ENCODE results near the gene HP.

Gene HP

DNA sequence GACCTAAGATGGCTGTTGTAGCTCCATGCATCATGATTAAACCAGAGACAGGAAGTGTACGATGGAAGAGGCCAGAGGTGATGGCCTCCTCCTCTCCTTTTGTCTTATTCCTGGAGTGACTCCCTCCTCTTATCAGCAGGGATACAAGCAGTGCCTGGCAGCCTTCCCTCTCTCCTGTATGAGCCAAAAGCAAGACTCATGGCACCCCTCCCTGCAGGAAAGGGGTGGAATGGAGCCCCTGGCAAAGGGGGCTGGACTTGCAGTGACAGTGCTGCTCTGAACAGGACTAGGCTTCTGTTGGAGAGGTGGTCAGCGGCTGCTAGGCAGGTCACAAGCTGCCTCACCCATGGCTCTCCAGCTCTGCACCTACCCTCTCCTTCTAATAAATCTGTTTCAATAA is 30.7 kb downstream of the HP start:
- no peak for DNase-seq (ENCODE audit: low spot score)

DNA sequence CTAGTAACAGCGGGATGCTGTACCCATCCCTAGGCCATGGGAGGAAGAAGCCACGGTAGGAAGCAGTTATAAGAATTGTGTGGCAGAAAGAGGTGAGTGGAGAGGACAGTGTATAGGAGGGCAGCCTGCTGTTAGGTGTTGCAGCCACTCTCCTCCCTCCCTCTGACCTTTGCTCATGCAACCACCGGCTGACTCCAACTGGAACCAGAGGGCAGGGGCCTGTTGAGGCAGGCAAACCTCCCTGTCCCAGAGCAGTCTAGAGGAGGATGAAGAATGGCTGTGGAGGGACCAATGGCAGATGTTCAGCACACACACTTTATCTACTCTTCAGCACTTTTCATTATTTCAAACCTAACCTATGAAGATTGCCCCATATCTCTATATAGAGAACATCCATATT is 36.9 kb downstream of the HP start:
- DNase-seq (ENCODE audit: low spot score), result no peak

DNA sequence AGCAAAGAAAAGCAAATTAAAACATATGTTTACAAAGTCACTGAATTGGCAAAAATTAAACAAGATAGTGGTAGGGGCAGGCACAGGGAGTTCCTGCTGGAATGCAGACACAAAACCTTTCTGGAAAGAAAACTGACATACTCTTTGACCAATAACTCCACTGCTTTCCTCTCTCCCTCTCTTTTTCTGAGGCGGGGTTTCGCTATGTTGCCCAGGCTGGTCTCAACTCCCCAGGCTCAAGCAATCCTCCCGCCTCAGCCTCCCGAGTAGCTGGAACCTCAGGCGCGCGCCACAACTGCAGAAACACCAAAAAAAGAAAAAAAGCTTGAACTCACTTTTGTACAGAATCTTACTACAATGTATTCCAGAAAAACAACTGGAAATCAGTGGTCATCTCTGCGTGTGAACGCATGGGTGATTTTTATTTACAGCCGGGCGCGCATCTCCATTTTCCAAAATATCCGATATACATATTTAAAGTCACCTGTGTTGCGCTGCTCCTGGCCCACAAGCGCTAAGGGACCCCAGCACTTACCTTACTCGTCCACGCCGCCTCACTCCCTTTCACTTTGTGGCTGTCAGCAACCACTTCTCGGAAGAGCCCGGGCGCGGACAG is 38.6 kb downstream of the HP start:
- DNase-seq (ENCODE audit: low spot score), result no peak

DNA sequence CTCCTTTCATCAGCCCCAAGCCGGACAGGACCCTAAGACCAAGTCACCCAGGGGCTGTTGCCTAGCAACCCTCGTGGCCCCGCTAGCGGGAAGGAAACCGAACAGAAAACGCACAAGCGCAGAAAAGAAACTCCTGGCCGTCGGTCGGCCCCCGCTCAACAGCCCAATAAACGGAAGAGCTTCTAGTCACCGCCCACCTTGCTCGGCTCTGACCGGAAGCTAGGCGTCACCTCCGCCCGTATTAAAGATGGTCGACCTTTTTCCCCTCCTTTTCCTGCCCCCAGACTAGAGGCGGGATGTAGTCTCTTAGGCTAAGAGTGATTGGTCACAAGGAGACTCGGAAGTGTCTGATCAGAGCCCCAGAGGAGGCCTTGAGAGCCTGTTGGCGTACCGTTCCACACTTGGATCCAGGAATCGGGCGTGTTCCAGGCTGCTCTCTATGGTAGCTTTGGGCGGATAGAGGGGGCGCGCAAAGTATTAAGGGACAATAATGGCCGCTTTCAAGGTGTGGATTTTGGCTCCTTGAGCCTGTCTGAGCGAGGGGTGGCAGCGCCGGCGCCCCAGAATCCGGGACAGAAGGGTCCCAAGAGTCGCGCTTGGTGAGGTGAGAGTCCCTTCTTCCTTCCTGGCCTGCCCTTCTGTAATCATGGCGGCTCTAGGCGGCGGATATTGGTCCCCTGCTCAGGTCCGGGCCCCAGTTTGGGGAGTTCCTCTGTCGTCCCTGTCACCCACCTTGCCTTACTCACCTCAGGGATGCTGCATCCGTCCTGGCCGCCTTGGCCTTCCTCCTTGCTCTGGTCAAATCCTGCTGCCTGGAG is 39.4 kb downstream of the HP start, which contains the start of the genes DHX38 and TXNL4B:
TSS of gene DHX38 (plus strand) at position 400 of the 818 bp plus-strand sequence. CDS start 2,311 bp downstream, outside the sequence.
TSS of gene TXNL4B (minus strand) at position 173 of the 818 bp plus-strand sequence. CDS start 2,871 bp downstream, outside the sequence.
- DNase-seq (ENCODE audit: low spot score), result peak; percentile 97

DNA sequence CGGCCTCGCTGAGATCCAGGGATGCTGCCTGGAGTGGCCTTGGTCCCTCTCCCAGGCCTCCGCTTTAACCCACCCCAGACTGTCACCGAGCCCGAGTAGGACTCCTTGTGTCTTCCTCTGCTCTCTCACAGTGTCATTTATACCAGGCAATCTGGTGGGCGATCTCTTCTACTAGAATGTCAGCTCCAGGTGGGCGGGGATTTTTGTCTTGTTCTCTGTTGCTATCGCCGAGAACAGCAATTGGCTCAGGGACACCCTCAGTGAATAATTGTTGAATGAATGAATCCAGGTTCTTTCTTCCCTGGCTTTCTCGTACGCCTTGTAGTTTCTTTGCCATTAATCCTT is 39.9 kb downstream of the HP start:
- DNase-seq (ENCODE audit: low spot score), result no peak

DNA sequence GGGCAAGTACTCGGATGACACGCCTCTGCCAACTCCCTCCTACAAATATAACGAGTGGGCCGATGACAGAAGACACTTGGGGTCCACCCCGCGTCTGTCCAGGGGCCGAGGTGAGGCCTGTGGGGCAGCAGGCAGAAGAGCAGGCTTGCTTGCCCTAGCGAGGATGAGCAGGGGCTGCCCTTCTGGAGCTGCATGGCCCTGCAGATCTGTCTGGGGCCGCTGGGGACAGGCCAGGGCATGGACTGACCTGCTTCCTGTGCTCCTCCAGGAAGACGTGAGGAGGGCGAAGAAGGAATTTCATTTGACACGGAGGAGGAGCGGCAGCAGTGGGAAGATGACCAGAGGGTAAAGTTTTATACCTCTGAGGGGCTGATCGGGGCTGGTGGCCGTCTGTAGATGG is 44.6 kb downstream of the HP start:
- no peak for DNase-seq (ENCODE audit: low spot score)

DNA sequence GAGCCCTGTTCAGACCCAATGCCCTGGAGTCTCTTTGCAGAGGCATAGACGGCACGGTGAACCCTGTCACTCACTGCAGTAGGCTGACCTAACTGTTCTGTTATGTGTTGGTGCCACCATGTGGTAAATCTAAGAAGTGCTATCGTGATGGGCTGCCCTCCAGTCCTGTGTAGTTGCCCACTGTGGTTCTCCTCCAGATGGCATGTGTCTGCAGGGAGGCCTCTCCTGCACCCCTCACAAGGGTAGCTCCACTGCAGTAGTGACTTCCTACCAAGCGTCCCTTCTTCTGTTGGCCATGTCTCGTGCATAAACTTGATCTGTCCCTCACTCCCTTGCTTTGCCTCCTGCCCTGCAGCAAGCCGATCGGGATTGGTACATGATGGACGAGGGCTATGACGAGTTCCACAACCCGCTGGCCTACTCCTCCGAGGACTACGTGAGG is 45.1 kb downstream of the HP start:
- peak; percentile 35 for DNase-seq (ENCODE audit: low spot score)

DNA sequence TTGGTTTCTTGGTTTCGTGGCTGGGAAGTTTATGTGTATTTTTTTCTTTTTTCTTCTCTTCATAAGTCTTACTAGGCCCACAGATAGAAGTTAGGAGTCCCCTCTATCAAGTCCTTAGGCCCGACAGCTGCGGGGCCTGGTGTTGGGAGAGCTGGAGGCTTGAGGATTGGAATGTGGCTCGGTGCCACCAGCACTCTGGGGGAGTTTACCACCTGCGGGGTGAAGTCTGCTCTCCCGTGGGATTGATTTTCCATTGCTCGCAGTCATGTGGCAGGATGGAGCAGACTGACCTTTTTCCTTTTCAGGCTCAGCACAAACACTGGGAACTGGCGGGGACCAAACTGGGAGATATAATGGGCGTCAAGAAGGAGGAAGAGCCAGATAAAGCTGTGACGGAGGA is 46.9 kb downstream of the HP start:
- DNase-seq (ENCODE audit: low spot score), result no peak

DNA sequence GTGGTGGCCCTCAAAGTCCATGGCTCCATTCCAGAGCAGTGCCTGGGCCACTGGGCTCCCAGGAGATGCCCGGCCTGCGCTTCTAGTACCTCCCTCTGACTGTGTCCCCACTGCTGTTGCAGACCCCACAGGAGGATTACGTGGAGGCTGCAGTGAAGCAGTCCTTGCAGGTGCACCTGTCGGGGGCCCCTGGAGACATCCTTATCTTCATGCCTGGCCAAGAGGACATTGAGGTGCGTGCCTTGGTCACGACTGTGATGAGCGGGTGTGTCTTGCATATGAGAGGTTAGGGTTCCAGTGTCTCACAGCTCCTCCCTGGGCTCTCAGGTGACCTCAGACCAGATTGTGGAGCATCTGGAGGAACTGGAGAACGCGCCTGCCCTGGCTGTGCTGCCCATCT is 50.6 kb downstream of the HP start:
- DNase-seq (ENCODE audit: low spot score), result no peak

DNA sequence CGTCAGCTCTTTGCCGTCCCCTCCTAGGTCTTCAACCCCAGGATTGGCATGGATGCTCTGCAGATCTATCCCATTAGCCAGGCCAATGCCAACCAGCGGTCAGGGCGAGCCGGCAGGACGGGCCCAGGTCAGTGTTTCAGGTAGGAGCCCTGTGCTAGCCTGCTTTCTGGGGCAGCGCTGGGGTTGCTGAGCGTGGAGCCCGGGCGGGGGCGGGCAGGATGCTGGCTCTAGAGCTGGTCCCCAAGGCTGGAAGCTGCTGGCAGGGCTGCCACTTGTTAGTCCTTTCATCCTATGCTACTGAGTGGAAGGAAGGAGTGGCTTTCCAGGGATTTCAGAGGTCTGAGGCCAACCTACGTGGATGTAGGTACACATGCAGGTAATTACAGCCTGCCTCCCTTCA is 51.7 kb downstream of the HP start:
- DNase-seq (ENCODE audit: low spot score), result no peak

DNA sequence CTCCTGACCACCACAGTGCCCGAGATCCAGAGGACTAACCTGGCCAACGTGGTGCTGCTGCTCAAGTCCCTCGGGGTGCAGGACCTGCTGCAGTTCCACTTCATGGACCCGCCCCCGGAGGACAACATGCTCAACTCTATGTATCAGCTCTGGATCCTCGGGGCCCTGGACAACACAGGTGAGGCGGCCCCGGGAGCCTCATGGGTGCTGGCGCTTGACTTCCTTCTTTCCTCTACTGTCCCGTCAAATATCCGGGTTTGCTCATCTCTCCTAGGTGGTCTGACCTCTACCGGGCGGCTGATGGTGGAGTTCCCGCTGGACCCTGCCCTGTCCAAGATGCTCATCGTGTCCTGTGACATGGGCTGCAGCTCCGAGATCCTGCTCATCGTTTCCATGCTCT is 53.1 kb downstream of the HP start:
- DNase-seq (ENCODE audit: low spot score), result no peak

DNA sequence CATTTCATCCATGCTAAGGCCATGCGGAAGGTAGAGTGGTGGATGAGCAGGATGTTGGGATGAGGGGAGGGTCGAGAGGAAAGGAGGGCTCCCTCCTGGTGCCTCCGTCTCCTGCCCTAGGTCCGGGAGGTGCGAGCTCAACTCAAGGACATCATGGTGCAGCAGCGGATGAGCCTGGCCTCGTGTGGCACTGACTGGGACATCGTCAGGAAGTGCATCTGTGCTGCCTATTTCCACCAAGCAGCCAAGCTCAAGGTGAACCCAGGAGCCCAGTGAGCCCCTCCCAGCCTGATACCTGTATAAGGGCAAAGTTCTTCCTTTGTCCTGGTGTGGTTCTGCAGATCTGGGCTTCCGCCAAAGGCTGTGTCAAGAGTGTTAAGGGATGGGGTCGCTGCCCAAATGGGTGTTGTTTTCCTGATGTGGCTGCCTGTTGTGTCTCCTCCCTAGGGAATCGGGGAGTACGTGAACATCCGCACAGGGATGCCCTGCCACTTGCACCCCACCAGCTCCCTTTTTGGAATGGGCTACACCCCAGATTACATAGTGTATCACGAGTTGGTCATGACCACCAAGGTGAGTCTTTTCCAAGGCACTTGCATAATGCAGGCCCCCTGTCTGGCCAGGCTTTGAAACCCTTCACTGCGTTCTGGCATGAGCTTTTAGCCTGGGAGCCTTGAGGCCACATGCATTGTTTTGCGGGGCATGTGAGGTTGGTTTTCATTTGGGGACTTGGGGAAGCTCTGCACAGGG is 54.2 kb downstream of the HP start:
- no peak for DNase-seq (ENCODE audit: low spot score)

DNA sequence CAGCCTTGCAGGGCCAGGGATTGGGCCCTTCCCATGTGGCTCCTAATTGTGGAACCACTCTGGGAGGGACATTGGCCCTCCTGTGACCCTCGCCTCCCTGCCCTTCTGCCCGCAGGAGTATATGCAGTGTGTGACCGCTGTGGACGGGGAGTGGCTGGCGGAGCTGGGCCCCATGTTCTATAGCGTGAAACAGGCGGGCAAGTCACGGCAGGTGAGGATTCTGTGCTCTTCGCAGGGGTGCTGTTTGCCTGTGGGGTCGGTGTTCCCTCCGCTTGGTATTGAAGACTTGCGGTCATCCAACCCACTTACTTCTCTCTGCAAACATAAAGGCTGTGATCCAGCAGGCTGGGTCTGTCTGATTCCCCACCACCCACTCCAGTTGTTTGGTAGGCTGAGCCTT is 55.0 kb downstream of the HP start:
- no peak for DNase-seq (ENCODE audit: low spot score)

DNA sequence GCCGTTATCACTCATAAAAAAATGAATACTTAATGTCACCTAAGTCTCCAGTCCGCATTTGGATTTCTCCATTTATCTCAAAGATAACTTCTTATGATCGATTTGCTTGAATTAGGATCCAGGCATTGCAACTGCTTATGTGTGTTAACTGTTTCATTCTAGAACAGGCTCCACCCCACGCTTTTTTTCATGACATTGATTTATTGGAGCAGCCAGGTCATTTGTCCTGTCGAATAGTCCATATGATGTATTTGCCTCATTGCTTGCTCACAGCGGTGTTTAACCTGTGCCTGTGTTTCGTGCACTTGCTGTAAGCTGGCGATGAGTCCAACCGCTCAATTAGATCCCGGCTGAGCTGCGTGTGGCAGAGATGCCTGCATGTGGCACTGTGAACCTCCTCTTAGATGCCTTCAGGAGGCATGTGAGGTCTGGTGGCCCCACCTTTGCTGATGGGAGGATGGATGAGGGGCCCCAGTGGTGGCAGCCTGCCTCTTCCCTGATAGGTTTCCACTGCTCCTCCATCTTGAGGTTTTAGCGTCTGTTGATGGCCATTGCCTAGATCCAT is 55.7 kb downstream of the HP start:
- DNase-seq (ENCODE audit: low spot score), result no peak

Measured in CD4-positive, alpha-beta T cell treated with Interleukin-15 for 4 hours (primary cell).